ENCODE measurements around the gene ITK.

Gene ITK

DNA sequence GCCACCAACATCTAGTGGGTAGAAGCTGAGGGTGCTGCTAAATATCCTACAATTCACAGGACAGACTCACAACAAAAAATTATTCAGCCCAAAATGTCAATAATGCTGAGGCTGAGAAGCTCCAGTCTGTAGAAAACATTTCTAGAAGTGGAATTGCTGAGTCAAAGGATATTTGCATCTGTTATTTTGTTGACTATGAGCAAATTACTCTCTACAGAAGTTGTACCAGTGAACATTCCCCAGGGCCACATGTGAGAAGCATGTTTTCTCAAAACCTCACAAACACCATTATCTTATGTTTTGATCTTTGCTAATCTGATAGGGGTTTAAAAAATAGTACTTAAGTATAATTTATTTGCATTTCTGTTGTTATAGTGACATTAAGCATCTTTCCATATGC lies 15.4 kb downstream of the ITK start:
- no peak overlapping the region for H3K27ac ChIP-seq (ENCODE audit: low read depth, low read length)
- H3K36me3 ChIP-seq (ENCODE audit: low read length) = no peaks in the 10 kb centered on the region
- no peak overlapping the region for H3K9ac ChIP-seq (ENCODE audit: low read length)
- H2AFZ ChIP-seq (ENCODE audit: low read depth, low read length, severe bottlenecking) = no peak overlapping the region
- H4K20me1 ChIP-seq (ENCODE audit: low read depth, low read length) = no peaks in the 10 kb centered on the region
- H3K9me2 ChIP-seq (replicated peaks; ENCODE audit: insufficient read depth, low read length) = no peaks in the 10 kb centered on the region
- H3K27me3 ChIP-seq (ENCODE audit: low read length) = 0 out of 2 replicates have a peak, but pooled peaks cover 3% of the 10 kb centered on the region
- no peaks in the 10 kb centered on the region for H3K79me2 ChIP-seq (ENCODE audit: insufficient read depth, low read length)
- no peak overlapping the region for H3K4me3 ChIP-seq (ENCODE audit: insufficient read depth, low read length, poor library complexity, severe bottlenecking)
- no peak overlapping the region for H3K4me2 ChIP-seq (ENCODE audit: low read depth, low read length, poor library complexity, severe bottlenecking)
- no peaks in the 10 kb centered on the region for H3F3A ChIP-seq (ENCODE audit: insufficient read depth)
- TF ChIP-seq EZH2phosphoT487 (conservative IDR thresholded peaks at IDR 0.05; ENCODE audit: low read length) = no peak
- TF ChIP-seq, protein P1, sequence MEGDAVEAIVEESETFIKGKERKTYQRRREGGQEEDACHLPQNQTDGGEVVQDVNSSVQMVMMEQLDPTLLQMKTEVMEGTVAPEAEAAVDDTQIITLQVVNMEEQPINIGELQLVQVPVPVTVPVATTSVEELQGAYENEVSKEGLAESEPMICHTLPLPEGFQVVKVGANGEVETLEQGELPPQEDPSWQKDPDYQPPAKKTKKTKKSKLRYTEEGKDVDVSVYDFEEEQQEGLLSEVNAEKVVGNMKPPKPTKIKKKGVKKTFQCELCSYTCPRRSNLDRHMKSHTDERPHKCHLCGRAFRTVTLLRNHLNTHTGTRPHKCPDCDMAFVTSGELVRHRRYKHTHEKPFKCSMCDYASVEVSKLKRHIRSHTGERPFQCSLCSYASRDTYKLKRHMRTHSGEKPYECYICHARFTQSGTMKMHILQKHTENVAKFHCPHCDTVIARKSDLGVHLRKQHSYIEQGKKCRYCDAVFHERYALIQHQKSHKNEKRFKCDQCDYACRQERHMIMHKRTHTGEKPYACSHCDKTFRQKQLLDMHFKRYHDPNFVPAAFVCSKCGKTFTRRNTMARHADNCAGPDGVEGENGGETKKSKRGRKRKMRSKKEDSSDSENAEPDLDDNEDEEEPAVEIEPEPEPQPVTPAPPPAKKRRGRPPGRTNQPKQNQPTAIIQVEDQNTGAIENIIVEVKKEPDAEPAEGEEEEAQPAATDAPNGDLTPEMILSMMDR (IDR thresholded peaks at IDR 0.05; ENCODE audit: insufficient read depth, low read length, poor library complexity, severe bottlenecking) = no peak
- H3K9me3 ChIP-seq (ENCODE audit: insufficient read depth, low read length) = no peaks in the 10 kb centered on the region

DNA sequence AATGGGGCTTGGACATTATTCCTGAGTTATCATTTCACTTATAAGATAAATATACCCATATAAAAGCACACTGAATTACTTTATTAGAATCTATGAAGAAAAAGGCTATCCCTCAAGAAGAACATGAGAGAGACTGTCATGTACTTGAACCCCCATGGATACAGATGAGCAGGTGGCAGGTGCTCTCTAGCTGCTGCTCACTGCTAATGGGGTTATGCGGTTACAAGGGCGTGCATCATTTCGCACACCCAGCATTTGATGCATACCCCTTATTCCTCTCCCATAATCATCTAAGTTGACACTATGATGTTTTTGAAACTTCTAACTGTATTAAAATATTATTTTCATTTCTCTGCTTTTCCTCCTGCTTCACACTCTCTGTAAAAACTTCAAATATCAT lies 16.4 kb downstream of the ITK start:
- Histone ChIP-seq H3K4me2 (ENCODE audit: low read depth, low read length, poor library complexity, severe bottlenecking) (no peak overlapping the region), H3K79me2 (ENCODE audit: insufficient read depth, low read length) (no peaks in the 10 kb centered on the region), H4K20me1 (ENCODE audit: low read depth, low read length) (no peaks in the 10 kb centered on the region), H3K27ac (ENCODE audit: low read depth, low read length) (no peak overlapping the region), H3K36me3 (ENCODE audit: low read length) (no peaks in the 10 kb centered on the region), H2AFZ (ENCODE audit: low read depth, low read length, severe bottlenecking) (no peak overlapping the region), H3K9me3 (ENCODE audit: insufficient read depth, low read length) (no peaks in the 10 kb centered on the region), H3F3A (ENCODE audit: insufficient read depth) (no peaks in the 10 kb centered on the region), H3K4me3 (ENCODE audit: insufficient read depth, low read length, poor library complexity, severe bottlenecking) (no peak overlapping the region), H3K9me2 (replicated peaks; ENCODE audit: insufficient read depth, low read length) (no peaks in the 10 kb centered on the region), H3K9ac (ENCODE audit: low read length) (no peak overlapping the region), H3K27me3 (ENCODE audit: low read length) (no peaks in the 10 kb centered on the region)
- no peak for TF ChIP-seq EZH2phosphoT487 (conservative IDR thresholded peaks at IDR 0.05; ENCODE audit: low read length)

DNA sequence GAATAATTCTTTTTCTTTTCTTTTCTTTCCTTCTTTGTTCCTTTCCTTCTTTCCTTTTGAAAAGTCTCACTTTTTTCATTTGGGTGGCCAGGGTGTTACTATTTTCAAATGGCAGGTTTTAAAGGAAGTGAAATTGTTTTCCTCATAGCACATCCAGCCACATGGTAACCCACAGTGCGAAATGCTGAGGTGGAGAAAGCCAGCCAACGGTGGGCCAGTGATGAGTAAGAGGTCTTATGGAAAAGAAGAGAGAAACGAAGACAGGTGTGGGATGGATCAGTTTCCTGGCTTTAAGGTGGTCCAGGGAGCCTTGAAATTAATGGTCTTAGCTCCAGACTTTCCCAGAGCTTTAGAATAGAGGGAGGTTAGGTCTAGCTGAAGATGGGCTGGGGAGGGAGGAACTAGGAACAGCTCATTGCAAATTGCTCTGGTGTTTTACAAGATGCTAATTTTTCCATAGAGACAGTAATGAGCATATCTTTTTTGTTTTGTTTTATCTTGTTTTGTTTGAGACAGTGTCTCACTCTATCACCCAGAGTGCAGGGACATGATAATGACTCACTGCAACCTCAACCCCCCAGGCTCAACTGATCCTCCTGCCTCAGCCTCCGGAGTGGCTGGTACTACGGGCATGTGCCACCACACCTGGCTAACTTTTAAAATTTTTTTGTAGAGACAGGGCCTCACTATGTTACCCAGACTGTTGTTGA lies 17.8 kb downstream of the ITK start:
- Histone ChIP-seq H3K27me3 (ENCODE audit: low read length) (no peaks in the 10 kb centered on the region), H3K4me2 (ENCODE audit: low read depth, low read length, poor library complexity, severe bottlenecking) (no peak overlapping the region), H2AFZ (ENCODE audit: low read depth, low read length, severe bottlenecking) (no peak overlapping the region), H3K9me3 (ENCODE audit: insufficient read depth, low read length) (no peaks in the 10 kb centered on the region), H4K20me1 (ENCODE audit: low read depth, low read length) (no peaks in the 10 kb centered on the region), H3K4me3 (ENCODE audit: insufficient read depth, low read length, poor library complexity, severe bottlenecking) (no peak overlapping the region), H3K36me3 (ENCODE audit: low read length) (no peaks in the 10 kb centered on the region), H3K9me2 (replicated peaks; ENCODE audit: insufficient read depth, low read length) (no peaks in the 10 kb centered on the region), H3K27ac (ENCODE audit: low read depth, low read length) (no peak overlapping the region), H3F3A (ENCODE audit: insufficient read depth) (no peaks in the 10 kb centered on the region), H3K9ac (ENCODE audit: low read length) (no peak overlapping the region), H3K79me2 (ENCODE audit: insufficient read depth, low read length) (no peaks in the 10 kb centered on the region)
- TF ChIP-seq EZH2phosphoT487 (conservative IDR thresholded peaks at IDR 0.05; ENCODE audit: low read length) = no peak
- TF ChIP-seq, protein P1 (IDR thresholded peaks at IDR 0.05; ENCODE audit: insufficient read depth, low read length, poor library complexity, severe bottlenecking) = no peak

DNA sequence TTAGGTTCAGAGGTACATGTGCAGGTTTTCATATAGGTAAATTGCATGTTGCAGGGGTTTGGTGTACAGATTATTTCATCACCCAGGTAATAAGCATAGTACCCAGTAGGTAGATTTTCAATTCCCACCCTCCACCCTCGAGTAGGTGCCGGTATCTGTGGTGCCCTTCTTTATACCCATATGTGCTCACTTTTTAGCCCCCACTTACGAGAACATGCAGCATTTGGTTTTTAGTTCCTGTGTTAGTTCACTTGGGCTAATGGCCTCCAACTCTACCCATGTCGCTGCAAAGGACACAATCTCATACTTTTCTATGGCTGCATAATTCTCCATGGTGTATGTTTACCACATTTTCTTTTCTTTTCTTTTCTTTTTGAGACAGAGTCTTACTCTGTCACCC lies 21.2 kb downstream of the ITK start:
- H2AFZ ChIP-seq (ENCODE audit: low read depth, low read length, severe bottlenecking) = no peak overlapping the region
- H3K4me2 ChIP-seq (ENCODE audit: low read depth, low read length, poor library complexity, severe bottlenecking) = no peak overlapping the region
- no peaks in the 10 kb centered on the region for H3K27me3 ChIP-seq (ENCODE audit: low read length)
- H3K9me2 ChIP-seq (replicated peaks; ENCODE audit: insufficient read depth, low read length) = no peaks in the 10 kb centered on the region
- H4K20me1 ChIP-seq (ENCODE audit: low read depth, low read length) = no peaks in the 10 kb centered on the region
- H3F3A ChIP-seq (ENCODE audit: insufficient read depth) = no peaks in the 10 kb centered on the region
- H3K9me3 ChIP-seq (ENCODE audit: insufficient read depth, low read length) = peaks cover 8% of the 10 kb centered on the region; the same call in 1 of the 2 replicates
- no peaks in the 10 kb centered on the region for H3K79me2 ChIP-seq (ENCODE audit: insufficient read depth, low read length)
- H3K27ac ChIP-seq (ENCODE audit: low read depth, low read length) = no peak overlapping the region
- H3K9ac ChIP-seq (ENCODE audit: low read length) = no peak overlapping the region
- H3K36me3 ChIP-seq (ENCODE audit: low read length) = no peaks in the 10 kb centered on the region
- TF ChIP-seq EZH2phosphoT487 (conservative IDR thresholded peaks at IDR 0.05; ENCODE audit: low read length) = no peak
- TF ChIP-seq, protein P1 (IDR thresholded peaks at IDR 0.05; ENCODE audit: insufficient read depth, low read length, poor library complexity, severe bottlenecking) = no peak
- H3K4me3 ChIP-seq (ENCODE audit: insufficient read depth, low read length, poor library complexity, severe bottlenecking) = no peak overlapping the region

All from SU-DHL-6 (cell line).